ENCODE measurements around the gene DGKB.

- TF ChIP-seq CTCF (IDR thresholded peaks at IDR 0.05; ENCODE audit: insufficient read depth, low read length), result no peak
- TF ChIP-seq, protein P1, sequence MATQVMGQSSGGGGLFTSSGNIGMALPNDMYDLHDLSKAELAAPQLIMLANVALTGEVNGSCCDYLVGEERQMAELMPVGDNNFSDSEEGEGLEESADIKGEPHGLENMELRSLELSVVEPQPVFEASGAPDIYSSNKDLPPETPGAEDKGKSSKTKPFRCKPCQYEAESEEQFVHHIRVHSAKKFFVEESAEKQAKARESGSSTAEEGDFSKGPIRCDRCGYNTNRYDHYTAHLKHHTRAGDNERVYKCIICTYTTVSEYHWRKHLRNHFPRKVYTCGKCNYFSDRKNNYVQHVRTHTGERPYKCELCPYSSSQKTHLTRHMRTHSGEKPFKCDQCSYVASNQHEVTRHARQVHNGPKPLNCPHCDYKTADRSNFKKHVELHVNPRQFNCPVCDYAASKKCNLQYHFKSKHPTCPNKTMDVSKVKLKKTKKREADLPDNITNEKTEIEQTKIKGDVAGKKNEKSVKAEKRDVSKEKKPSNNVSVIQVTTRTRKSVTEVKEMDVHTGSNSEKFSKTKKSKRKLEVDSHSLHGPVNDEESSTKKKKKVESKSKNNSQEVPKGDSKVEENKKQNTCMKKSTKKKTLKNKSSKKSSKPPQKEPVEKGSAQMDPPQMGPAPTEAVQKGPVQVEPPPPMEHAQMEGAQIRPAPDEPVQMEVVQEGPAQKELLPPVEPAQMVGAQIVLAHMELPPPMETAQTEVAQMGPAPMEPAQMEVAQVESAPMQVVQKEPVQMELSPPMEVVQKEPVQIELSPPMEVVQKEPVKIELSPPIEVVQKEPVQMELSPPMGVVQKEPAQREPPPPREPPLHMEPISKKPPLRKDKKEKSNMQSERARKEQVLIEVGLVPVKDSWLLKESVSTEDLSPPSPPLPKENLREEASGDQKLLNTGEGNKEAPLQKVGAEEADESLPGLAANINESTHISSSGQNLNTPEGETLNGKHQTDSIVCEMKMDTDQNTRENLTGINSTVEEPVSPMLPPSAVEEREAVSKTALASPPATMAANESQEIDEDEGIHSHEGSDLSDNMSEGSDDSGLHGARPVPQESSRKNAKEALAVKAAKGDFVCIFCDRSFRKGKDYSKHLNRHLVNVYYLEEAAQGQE (IDR thresholded peaks at IDR 0.05; ENCODE audit: insufficient replicate concordance, low read depth), result no peak
Observed at GRCh38 chr7:14934839-14935238, 32.3 kb upstream of the DGKB start.
